Measurements from ENCODE around the gene AKAP8.

AKAP8 gene

DNA sequence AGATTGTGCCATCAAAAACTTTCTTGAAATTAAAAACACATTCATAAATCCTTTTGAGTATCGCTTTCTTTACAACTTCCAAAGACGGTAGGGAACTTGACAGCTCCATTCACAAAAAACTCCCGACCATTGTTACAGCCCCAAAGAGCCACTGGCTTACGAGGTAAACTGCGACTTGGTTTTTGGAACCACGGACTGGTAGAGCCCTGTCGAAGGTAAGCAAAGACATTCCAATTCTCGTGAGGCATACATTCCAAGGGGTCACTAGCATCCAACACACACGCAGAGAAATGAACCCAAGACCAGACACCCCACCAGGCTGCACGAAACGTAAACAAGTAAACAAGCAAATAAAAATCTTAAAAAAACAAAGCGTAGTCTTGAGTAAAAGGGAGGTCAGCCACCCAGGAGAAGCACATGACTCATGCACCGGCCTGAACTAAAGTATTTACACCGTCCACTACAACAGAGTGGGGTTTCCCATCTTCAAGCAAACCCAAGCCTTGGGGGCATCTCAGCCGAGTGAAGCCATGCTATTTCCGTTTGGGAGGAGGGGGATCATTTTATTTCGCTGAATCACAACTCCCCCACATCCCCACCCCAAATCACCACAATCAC, 48.7 kb downstream of the AKAP8 start:
- DNase-seq, result no peak

DNA sequence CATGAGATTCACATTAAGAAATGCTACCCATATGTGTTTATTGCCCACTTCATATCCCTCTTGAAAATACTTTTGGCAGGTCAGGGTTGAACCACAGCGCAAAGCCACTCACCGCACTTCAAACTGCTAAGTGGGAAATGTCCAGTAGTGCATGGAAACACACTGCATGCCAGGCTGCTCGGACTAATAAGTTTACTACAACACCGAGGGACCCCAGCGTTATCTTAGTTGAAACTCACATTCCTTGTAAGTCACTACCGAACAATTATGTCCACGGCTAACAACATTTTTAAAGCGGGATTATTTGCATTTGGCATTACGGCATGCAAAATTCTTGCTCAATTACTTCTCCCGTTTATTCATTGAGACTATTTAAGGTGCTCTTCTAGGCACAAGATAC, 51.3 kb downstream of the AKAP8 start:
- DNase-seq, result no peak

- no peak for DNase-seq
Observed at GRCh38 chr19:15324791-15325519, 54.6 kb downstream of the AKAP8 start.

DNA sequence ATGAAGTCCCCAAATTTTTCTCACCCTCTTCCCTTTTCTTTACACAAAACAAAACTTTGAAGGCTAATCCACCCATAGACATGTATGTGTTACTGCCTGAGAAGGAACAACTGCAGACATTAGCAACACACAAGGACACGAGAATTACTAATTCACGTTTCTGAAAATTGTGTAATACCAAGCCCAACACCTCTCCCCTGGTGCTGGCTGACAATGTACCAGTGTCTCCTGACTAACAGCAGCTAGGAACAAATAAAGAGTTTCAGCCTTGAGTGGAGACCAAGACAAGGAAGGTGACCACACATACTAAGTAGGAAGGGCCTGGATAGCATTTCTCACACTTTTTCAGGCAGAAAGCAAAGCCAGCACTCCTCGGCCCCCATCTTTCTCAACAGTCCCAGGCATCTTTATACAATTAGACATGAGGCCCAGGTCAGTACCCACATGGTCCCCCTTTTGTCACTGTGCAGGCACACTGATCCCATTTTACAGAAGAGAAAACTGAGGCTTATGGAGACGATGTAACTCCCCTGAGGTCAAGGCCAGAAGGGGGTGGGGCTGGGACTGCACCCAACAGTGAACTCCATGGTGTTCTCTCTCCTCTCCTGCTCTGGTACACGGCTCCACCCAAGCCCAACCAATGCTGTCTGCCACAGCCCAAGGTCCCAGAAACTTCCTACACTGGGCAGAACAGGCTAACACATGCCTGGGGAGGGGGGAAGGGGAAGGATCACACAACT, 55.9 kb downstream of the AKAP8 start:
- DNase-seq, result no peak

- DNase-seq, result no peak
Observed at GRCh38 chr19:15321739-15322138, 57.8 kb downstream of the AKAP8 start.

GRCh38 chr19:15320116-15320515, 59.5 kb downstream of the AKAP8 start:
- DNase-seq, result no peak

GRCh38 chr19:15318241-15318691, 61.3 kb downstream of the AKAP8 start:
- DNase-seq, result no peak

DNA sequence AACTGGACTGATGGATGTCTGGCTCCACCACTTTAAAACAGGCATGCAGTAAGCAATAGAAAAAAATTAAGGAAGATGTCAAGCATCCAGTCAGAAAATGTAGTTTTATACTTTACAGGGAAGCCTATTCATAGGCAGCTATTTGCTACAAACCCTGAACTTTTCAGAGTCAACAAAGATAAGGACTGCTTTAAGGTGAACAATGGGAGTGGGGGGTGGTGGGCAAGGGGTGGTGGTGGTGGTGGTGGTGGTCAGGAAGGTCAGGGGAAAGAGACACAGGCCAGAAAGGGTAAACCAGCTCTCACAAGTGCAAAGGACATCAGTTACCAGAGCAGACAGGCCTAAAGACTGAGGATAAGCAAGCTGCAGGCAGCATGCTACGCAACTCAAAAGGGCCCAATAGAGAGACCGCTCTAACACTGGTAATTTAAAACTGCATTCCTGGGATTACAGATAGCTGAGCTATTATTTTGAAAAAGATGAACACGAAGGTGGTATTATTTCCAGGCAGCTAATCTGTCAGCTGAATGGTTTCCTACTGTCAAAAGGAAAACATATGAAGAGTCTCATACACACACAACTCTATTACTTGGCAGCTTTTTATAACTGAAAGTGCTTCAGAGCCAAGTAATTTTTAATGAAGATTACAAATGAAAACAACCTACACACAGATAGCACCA, 62.1 kb downstream of the AKAP8 start:
- DNase-seq, result no peak

- DNase-seq, result no peak
Observed at GRCh38 chr19:15316498-15316897, 63.1 kb downstream of the AKAP8 start.

DNA sequence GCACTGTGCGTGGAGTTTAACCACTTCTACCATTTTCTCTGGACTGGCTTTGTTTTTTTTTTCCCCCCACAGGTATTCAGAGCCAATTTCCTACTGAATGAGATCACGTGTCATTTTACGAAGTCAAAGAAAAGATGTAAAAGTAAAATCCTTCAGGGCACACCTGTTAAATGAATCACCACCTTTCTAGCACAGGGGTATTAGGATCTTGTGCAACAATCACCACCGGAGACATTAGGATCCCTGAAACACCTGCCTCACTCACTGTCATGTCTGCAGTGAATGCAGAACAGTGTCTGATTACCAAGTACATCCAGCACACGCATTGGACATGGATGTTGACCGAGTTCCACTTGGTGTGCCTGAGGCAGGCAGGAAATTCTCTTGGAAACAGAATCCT, 64.5 kb downstream of the AKAP8 start:
- DNase-seq, result no peak

GRCh38 chr19:15313649-15314279, 65.8 kb downstream of the AKAP8 start:
- no peak for DNase-seq

DNA sequence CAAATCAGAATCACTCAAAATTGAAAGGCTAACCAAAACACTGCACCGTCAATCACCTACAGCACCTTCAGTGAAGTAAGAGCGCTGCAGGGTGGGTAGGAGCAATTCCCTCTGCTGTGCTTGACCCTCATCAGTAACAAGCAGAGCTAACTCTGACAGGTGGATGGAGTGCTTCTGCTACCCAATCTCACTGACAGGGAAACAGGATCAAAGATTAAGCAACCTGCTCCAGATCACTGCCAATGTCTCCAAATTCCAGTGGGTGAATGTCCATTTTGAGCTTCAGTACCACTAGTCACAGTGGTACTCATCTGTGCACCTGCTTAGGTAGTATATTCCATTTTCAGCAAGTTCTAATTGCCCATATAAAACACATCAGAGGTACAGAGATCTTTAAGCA, 72.4 kb downstream of the AKAP8 start:
- DNase-seq, result no peak

GRCh38 chr19:15305582-15306334, 73.8 kb downstream of the AKAP8 start:
- no peak for DNase-seq

DNA sequence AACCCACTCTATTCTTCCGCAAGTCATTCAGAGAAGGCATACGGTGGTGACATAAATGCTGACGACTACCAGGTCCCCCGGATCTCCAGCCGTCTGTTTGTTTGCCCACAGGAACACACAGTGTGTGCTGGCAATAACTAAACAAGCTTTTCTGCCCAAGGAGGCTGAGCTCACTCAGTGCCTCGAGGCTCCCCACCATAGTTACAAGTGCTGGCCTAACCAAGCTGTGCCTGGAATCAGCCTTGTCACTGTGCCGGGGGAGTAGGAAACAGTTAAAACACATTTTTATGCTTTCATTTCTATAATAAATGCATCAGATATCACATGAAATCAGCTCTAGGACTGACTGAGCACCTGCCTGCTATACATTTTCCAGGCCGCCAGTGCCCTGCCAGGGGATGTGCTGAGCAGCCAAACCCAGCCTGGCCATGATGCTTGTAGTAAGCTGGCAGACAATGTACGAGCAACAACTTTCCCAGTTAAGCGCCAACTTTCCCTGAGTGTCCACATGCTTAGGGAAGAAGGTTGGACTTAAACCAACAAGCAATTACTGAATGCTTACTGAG, 75.4 kb downstream of the AKAP8 start:
- no peak for DNase-seq

Measured in activated effector memory CD4-positive, alpha-beta T cell treated with anti-CD3 and anti-CD28 coated beads, Interleukin-2, amount 50 U/mL, for 16 hours (primary cell).